Astrocyte of the spinal cord (primary cell): ENCODE data around the gene PDE5A.

ENCODE experiments used
- DNase-seq: peaks from one replicate; pipeline ENCODE4 v3.0.0; 2011; ENCODE audit warnings: low read depth, low spot score
- H3K4me3 ChIP-seq: 2 replicates; pipeline ENCODE4 v1.5.1; 2011; ENCODE audit warnings: low read depth, mild to moderate bottlenecking, low read length, moderate library complexity
- in situ Hi-C: cut with HindIII; loops from 2 replicates; pipeline ENCODE4 v1.10.0; 2017; ENCODE audit warnings: low sequenced_read_pairs
- TF ChIP-seq, protein P1 (sequence below): IDR thresholded peaks from 2 replicates; pipeline ENCODE4 v1.5.1; 2012; ENCODE audit warnings: low read depth, mild to moderate bottlenecking, low read length, inconsistent platforms

The PDE5A gene

DNA sequence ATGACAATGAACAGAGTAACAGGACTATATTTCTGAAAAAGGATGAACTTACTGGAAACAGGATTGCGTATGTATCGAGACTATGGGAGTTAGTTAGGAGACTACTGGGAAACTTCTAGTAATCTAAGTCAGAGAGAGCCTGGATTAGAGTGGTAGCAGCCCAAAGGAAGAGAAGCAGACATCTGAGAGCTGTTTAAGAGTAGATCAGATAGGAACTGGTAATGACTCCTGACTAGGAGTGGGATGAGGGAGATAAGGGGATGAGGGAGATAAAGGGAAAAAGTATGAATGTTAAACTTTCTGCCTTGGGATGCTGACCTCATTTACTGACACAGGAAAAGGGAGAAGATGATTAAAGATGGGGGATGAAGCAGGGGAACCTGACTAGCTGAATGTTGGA lies 116.2 kb downstream of the PDE5A start:
- in situ Hi-C loops: no loop called here
- no peak overlapping the region for H3K4me3 ChIP-seq
- DNase-seq: no peak
- TF ChIP-seq, protein P1, sequence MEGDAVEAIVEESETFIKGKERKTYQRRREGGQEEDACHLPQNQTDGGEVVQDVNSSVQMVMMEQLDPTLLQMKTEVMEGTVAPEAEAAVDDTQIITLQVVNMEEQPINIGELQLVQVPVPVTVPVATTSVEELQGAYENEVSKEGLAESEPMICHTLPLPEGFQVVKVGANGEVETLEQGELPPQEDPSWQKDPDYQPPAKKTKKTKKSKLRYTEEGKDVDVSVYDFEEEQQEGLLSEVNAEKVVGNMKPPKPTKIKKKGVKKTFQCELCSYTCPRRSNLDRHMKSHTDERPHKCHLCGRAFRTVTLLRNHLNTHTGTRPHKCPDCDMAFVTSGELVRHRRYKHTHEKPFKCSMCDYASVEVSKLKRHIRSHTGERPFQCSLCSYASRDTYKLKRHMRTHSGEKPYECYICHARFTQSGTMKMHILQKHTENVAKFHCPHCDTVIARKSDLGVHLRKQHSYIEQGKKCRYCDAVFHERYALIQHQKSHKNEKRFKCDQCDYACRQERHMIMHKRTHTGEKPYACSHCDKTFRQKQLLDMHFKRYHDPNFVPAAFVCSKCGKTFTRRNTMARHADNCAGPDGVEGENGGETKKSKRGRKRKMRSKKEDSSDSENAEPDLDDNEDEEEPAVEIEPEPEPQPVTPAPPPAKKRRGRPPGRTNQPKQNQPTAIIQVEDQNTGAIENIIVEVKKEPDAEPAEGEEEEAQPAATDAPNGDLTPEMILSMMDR: no peak

DNA sequence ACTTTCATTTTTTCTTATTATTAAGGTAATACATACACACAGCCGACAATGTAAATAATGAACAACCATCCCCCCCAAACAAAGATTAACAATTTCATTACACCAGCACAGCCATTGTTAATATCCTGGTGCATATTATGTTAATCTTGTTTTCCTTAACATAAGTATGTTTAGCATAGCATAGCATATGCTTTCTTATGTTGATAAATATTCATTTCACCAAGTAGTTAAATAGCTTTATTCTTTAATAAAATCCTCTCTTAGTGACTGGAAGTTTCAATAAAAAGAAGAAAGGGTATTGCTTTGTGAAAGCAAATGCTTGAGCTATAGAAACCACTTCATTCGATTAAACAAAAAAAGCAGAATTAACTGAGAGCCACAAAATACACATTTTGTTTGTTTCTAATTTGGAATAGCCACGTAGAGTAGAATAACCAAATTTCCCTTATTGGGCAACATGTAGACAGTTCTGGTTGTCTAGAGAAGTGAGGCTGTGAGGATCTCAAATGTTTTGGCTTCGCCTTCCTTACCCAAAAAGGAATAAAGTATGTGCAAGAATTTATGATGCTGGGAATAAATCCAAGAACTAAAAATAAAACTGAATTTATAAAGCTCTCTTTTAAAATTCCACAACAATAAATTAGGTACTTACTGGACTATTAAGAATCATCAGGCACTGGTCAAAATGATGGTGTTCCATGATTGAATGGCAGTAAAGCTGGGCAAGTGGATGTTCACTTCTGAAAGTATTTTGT lies 118.0 kb downstream of the PDE5A start:
- in situ Hi-C loops: no loop called here
- no peak overlapping the region for H3K4me3 ChIP-seq
- TF ChIP-seq, protein P1: no peak

DNA sequence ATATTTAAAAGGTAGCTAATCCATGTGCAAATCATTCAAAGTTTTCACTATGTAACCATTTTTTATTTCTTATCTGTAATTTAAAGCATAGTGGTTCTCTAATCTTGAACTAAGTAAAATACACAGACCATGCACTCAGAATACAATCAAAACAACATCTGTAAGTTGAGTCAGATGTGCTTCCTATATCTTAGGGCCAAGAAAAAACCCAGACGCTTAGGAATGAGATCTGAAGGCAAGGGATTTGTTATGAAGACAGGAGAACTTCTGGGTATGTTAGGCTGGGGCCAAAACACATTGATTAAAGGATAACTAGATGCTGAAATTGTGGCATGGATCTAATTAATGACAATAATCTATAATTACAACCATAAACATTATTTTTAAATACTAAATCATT lies 120.3 kb downstream of the PDE5A start:
- DNase-seq: no peak
- no peak overlapping the region for H3K4me3 ChIP-seq
- in situ Hi-C loops: no loop called here
- TF ChIP-seq, protein P1: no peak

More for the DNA sequence above, 118.0 kb downstream of the PDE5A start:
- no peak for DNase-seq

DNA sequence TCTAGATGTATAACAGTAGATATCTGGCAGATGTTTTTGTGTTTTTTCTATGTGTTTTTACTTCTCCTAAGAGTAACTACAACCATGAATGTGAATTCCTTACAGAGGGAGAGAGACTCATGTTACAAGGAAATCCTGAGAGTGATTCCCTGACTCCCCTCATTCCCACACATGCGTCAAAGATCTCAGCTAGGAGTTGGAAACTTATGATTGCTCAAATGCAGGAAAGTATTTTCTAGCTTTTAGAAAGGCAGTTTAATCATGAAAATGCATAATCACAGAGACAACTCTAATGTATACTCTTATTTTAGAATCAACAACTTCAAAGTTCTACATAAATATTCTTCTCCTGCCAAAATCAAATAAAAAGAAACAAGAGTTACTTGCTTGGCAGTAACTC lies 121.8 kb downstream of the PDE5A start:
- TF ChIP-seq, protein P1: no peak
- no peak overlapping the region for H3K4me3 ChIP-seq
- DNase-seq: no peak
- in situ Hi-C loops: no loop called here

DNA sequence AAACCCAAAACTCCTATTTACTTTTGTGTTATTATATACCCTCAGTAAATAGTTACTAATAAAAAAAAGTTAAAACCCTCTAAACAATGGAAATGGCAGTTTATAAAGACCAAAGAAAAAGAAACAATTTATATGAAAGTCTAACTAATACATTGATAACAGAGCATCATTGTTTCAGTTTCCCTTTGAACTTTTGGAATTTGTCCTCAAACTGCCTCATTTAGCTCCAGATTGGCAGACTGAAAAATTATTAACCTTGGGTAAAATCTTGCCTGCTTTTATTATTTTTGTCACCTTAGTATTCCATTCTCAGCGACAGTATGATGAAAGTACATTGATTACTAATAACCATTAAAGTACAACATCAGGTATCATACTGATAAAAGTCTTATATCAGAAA lies 124.0 kb downstream of the PDE5A start:
- no peak overlapping the region for H3K4me3 ChIP-seq
- DNase-seq: no peak
- TF ChIP-seq, protein P1: no peak
- in situ Hi-C loops: no loop called here

DNA sequence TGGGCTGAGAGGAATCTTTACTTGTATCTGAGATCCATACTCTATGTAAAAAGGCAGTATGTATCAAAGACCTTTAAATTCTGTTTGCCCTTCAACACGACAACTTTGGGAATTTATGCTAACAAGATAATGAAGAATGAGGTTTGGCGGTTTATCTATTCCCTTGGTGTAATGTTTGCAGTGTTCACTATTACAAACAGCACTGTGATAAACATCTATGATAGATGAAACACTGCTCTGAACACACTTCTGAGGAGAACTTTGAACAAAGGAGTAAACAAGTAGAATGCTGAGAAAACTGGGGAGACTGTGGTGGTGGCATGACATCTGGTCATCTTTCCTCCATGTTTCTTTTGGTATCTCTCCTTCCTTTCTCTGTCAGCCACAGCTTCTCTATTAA lies 126.9 kb downstream of the PDE5A start:
- in situ Hi-C loops: no loop called here

More for the DNA sequence above, 126.9 kb downstream of the PDE5A start:
- TF ChIP-seq, protein P1: no peak
- H3K4me3 ChIP-seq: no peak overlapping the region
- DNase-seq: no peak
